ENCODE measurements around the gene MLYCD.

MLYCD gene

GRCh38 chr16:83972256-83973008, 73.5 kb downstream of the MLYCD start:
- no peak for DNase-seq

- DNase-seq = no peak
These were observed 74.2 kb downstream of the MLYCD start for GRCh38 chr16:83973077-83973476.

GRCh38 chr16:83973581-83974385, 74.9 kb downstream of the MLYCD start:
- DNase-seq = no peak

GRCh38 chr16:83974475-83974874, 75.6 kb downstream of the MLYCD start:
- DNase-seq = no peak

- DNase-seq = no peak
These were observed 76.8 kb downstream of the MLYCD start for GRCh38 chr16:83975590-83976260.
